ENCODE measurements around the gene AGBL4. TPM values are rescaled to one million over a fixed set of nuclear protein-coding genes. Genes with fewer than 3 reads are reported as not detected.

The AGBL4 gene
- total and polyA plus RNA-seq, 9 of the 15 experiments (the other 6 are each of a cell fraction or from before 2014, with no cell fraction given), result 0.11 TPM; not detected in 7

DNA sequence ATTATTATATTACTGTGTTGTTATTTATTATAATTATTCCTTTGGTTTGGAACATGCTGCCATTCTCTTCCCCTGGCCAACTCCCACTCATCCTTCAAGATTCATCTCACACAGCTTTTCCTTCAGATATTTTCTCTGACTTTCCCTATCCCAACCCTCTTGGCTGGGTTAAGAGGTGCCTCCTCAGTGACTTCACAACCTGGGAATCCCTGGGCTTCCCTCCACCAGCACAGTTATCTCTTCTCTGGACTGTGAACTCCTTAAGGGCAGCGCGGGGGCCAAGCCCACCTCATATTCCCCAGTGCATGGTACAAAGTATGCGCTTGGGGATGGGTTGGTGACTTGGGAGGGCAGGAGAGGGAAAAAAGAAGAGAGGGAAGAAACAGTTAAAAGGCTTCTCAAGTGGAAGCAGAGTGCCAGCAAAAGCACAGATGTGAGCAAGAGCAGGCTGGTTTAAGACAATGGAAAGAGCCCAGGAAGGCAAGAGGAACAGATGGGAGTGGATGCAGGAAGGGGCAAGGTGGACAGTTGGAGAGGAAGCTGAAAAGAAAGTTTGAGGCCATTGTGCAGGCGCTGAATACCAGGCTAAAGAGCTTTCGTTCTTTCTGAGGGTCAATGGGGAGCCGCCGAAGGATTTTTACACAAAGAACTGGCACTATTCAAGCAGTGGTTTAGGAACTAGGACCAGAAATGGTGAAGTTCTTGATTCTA is 1379.4 kb downstream of the AGBL4 start:
- intact Hi-C loops (cut with micrococcal nuclease), result no loop called here
- H3K9ac ChIP-seq (ENCODE audit: insufficient read depth in 1 of 2, low read depth in 2 of 2, low read length in 2 of 2), result no peak overlapping the region
- under 1% methylated on average over 7 of the region's 7 CpGs for WGBS (ENCODE audit: insufficient coverage, low coverage, missing lambda C conversion rate)

More for the DNA sequence above, 1379.4 kb downstream of the AGBL4 start:
- Histone ChIP-seq H3K9me1 (ENCODE audit: control insufficient read depth, insufficient read depth, low read length) (no peaks in the 10 kb centered on the region), H3K27ac (ENCODE audit: extremely low read depth, low read depth, low read length) (no peak overlapping the region), H2AFZ (ENCODE audit: low read depth, low read length) (no peak overlapping the region), H3K9me3 (replicated peaks; ENCODE audit: control insufficient read depth, insufficient read depth, low read depth, low read length) (no peaks in the 10 kb centered on the region), H3K36me3 (ENCODE audit: control insufficient read depth, insufficient read depth, low read length) (no peaks in the 10 kb centered on the region), H3K4me2 (ENCODE audit: insufficient read depth, low read length) (no peak overlapping the region), H3K4me3 (no peak overlapping the region), H3K27me3 (ENCODE audit: control insufficient read depth in 2 of 2, insufficient read depth in 2 of 2, low read length in 2 of 2) (no peaks in the 10 kb centered on the region), H3K4me1 (replicated peaks in 1 of 2; ENCODE audit: control insufficient read depth in 2 of 2, insufficient read depth in 2 of 2, low read length in 2 of 2) (no peaks in the 10 kb centered on the region), H4K20me1 (replicated peaks; ENCODE audit: control insufficient read depth, insufficient read depth, low read length) (no peaks in the 10 kb centered on the region; the same call in 1 of the 2 replicates), H3K79me2 (ENCODE audit: control insufficient read depth, insufficient read depth, low read length) (no peaks in the 10 kb centered on the region)
- no peak for DNase-seq (ENCODE audit: extremely low read depth in 1 of 4, low spot score in 3 of 4)
- ChIA-PET POLR2A (interaction anchor here (0.6 kb wide), 1 partner anchor 62 kb away, joined by 3 read pairs; no protein-coding TSS in a partner anchor), CTCF (ENCODE audit: low intra/inter-chr PET ratio) (no interaction called here)
- ATAC-seq, result no peak
- in situ Hi-C loops (cut with MboI), result no loop called here
- TF ChIP-seq XRCC3 (IDR thresholded peaks at IDR 0.05), result no peak
- no peak for TF ChIP-seq MAFF (IDR thresholded peaks at IDR 0.05; ENCODE audit: low read length)
- TF ChIP-seq, protein P1, sequence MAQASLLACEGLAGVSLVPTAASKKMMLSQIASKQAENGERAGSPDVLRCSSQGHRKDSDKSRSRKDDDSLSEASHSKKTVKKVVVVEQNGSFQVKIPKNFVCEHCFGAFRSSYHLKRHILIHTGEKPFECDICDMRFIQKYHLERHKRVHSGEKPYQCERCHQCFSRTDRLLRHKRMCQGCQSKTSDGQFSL (CRISPR knock-in tag; IDR thresholded peaks at IDR 0.05), result no peak
- TF ChIP-seq, protein P1 (tag; IDR thresholded peaks at IDR 0.05), result no peak
- no peak for TF ChIP-seq ZNF76 (CRISPR knock-in tag; IDR thresholded peaks at IDR 0.05; ENCODE audit: borderline replicate concordance)
- TF ChIP-seq, protein P2, sequence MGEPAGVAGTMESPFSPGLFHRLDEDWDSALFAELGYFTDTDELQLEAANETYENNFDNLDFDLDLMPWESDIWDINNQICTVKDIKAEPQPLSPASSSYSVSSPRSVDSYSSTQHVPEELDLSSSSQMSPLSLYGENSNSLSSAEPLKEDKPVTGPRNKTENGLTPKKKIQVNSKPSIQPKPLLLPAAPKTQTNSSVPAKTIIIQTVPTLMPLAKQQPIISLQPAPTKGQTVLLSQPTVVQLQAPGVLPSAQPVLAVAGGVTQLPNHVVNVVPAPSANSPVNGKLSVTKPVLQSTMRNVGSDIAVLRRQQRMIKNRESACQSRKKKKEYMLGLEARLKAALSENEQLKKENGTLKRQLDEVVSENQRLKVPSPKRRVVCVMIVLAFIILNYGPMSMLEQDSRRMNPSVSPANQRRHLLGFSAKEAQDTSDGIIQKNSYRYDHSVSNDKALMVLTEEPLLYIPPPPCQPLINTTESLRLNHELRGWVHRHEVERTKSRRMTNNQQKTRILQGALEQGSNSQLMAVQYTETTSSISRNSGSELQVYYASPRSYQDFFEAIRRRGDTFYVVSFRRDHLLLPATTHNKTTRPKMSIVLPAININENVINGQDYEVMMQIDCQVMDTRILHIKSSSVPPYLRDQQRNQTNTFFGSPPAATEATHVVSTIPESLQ (CRISPR knock-in tag; IDR thresholded peaks at IDR 0.05), result no peak
- TF ChIP-seq, protein P3, sequence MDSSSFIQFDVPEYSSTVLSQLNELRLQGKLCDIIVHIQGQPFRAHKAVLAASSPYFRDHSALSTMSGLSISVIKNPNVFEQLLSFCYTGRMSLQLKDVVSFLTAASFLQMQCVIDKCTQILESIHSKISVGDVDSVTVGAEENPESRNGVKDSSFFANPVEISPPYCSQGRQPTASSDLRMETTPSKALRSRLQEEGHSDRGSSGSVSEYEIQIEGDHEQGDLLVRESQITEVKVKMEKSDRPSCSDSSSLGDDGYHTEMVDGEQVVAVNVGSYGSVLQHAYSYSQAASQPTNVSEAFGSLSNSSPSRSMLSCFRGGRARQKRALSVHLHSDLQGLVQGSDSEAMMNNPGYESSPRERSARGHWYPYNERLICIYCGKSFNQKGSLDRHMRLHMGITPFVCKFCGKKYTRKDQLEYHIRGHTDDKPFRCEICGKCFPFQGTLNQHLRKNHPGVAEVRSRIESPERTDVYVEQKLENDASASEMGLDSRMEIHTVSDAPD (CRISPR knock-in tag; IDR thresholded peaks at IDR 0.05), result no peak
- TF ChIP-seq ESRRA (IDR thresholded peaks at IDR 0.05; ENCODE audit: borderline replicate concordance, low read depth), result no peak
- no peak for TF ChIP-seq GABPB2 (CRISPR knock-in tag; conservative IDR thresholded peaks at IDR 0.05)
- no peak for TF ChIP-seq CEBPG (CRISPR knock-in tag; IDR thresholded peaks at IDR 0.05)
- no peak for TF ChIP-seq CEBPG (tag; conservative IDR thresholded peaks at IDR 0.05 in 1 of 2, IDR thresholded peaks at IDR 0.05 in 1 of 2)
- no peak for TF ChIP-seq ZNF12 (CRISPR knock-in tag; IDR thresholded peaks at IDR 0.05)
- TF ChIP-seq, protein P4, sequence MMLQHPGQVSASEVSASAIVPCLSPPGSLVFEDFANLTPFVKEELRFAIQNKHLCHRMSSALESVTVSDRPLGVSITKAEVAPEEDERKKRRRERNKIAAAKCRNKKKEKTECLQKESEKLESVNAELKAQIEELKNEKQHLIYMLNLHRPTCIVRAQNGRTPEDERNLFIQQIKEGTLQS (IDR thresholded peaks at IDR 0.05), result no peak
- TF ChIP-seq, protein P4 (CRISPR knock-in tag; conservative IDR thresholded peaks at IDR 0.05), result no peak
- no TSS peak for BruUV-seq (replicated peaks)
- no peak for FAIRE-seq
